ENCODE measurements around the gene SBDS.
"Not testable (repeated sequence)": the region's sequence is repeated elsewhere in the genome, so short reads cannot be mapped to it uniquely, and the experiment has no call there.

GRCh38 chr7:67031685-67032084, 36.3 kb upstream of the SBDS start:
- not testable (repeated sequence) for TF ChIP-seq CTCF (IDR thresholded peaks at IDR 0.05; ENCODE audit: poor library complexity); EZH2 (IDR thresholded peaks at IDR 0.05; ENCODE audit: borderline replicate concordance); EZH2phosphoT487 (IDR thresholded peaks at IDR 0.05; ENCODE audit: low read depth, severe bottlenecking, unreplicated experiment)

Data from hepatocyte (in vitro differentiated cells).